Right ventricle myocardium superior (tissue), 1 donor: ENCODE results near the gene NECTIN1. TPM values are rescaled to one million over a fixed set of nuclear protein-coding genes. Genes with fewer than 3 reads are reported as not detected.

ENCODE experiments used
- ATAC-seq: fragments of 200-7000 bp; cut with Tn5 transposase; one replicate; pipeline ENCODE4 v1.9.1; 2020; ENCODE audit warnings: mild to moderate bottlenecking; ENCODE audit not compliant: poor library complexity
- DNase-seq: peaks from one replicate; pipeline ENCODE4 v3.0.0-alpha.2; 2020
- intact Hi-C: fragments of 100-400 bp; cut with DNase I; formaldehyde crosslinking; loops from one replicate; pipeline ENCODE4 v1.11.2; 2022
- total RNA-seq: library from RNA; stranded (reverse); fragmentation: NEBNext Ultra II Directional; extraction: Animal tissue kit (Norgen Biotek cat#: 25700); gene quantifications from one replicate; pipeline ENCODE4 v1.2.1, GENCODE V29; 2021
- donor health status: DM: no; HTN: yes; CAD: no; lungs with severe emphysema.

Gene NECTIN1
- total RNA-seq, 1 donor from 2014 or later = 15.0 TPM

DNA sequence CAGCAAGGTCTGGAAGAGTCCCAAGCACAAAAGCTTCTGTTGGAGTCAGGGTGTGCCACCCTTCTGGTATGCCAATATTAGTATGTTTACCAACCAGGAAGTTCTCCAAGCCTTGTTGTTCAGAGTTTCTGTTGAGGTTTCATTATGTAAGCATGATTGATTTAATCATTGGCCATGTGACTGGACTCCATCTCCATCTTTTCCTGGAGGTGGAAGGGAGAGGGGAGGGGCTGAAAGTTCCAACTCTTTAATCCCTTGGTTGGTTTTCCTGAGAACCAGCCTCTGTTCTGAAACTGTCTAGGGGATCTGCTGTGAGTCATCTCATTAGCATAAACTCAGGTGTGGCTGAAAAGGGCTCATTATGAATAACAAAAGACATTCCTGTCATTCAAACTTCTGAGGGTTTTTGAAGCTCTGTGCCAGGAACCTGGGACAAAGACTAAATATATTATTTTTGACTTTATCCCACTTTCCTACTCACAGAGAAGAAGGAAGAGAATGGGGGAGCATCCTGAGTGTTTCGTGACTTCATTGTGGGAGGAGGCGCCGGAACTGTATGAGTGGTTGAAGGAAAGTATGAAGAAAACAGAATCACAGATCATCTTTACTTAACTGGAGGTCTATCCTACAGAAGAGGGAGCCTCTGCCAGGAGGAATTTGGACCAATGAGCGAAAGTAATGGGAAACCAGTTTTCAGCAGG lies 138.2 kb downstream of the NECTIN1 start:
- DNase-seq = no peak
- intact Hi-C loops = no loop called here
- no peak for ATAC-seq

DNA sequence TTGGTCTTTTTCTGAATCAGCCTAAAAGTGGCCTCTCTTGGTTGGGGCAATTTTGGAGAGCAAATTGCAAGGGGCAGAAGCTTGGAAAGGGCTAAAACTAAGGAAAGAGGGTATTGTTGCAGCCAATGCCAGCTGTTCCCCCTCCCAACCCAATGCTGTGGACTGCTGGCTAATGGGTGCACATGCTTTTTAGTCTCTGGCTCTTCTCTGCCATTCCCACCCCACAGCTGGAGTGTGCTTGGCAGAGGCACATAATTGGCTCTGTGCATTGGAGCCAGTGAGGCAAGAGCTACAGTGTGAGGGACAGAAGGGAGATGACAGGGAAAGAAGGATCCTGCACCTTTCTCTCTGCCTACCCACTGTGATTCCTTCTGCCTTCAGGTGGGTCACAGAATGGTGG lies 140.0 kb downstream of the NECTIN1 start:
- intact Hi-C loops = no loop called here
- DNase-seq (no peak), ATAC-seq (no peak)
